Endothelial cell of umbilical vein (primary cell): ENCODE results near the gene NEURL1B.

Experiments
- CTCF ChIP-seq, 2 donors: IDR thresholded peaks; 1 replicate in 1 of 2; 2 replicates in 1 of 2; pipeline ENCODE4 v1.5.1; 2011; ENCODE audit warnings: low read length in 2 of 2, mild to moderate bottlenecking in 2 of 2, moderate library complexity in 2 of 2, control low read depth in 1 of 2, inconsistent platforms in 1 of 2, low read depth in 1 of 2; ENCODE audit not compliant: insufficient read depth in 1 of 2; ENCODE audit errors: extremely low read depth in 1 of 2
- EZH2 ChIP-seq: IDR thresholded peaks from 2 replicates; pipeline ENCODE4 v1.6.1; 2012; ENCODE audit warnings: borderline replicate concordance, low read depth, mild to moderate bottlenecking, moderate library complexity, low read length, inconsistent platforms; ENCODE audit not compliant: severe bottlenecking
- FOS ChIP-seq: IDR thresholded peaks from 2 replicates; pipeline ENCODE4 v1.6.1; 2011; ENCODE audit warnings: mild to moderate bottlenecking, low read length, moderate library complexity, borderline replicate concordance; ENCODE audit not compliant: insufficient read depth
- GATA2 ChIP-seq: IDR thresholded peaks from 2 replicates; pipeline ENCODE4 v1.7.0; 2011; ENCODE audit warnings: low read depth, mild to moderate bottlenecking, moderate library complexity, mixed read lengths, low read length; ENCODE audit not compliant: insufficient read length, insufficient read depth
- JUN ChIP-seq: IDR thresholded peaks from 2 replicates; pipeline ENCODE4 v1.6.1; 2011; ENCODE audit warnings: borderline replicate concordance, low read depth; ENCODE audit not compliant: insufficient read length, insufficient read depth
- MYC ChIP-seq: IDR thresholded peaks from one replicate; pipeline ENCODE4 v1.6.1; 2011; ENCODE audit warnings: mild to moderate bottlenecking, low read depth, low read length
- POLR2A ChIP-seq: IDR thresholded peaks from 2 replicates; pipeline ENCODE4 v1.6.1; 2012; ENCODE audit warnings: low read depth, mild to moderate bottlenecking, control low read depth, low read length
- POLR2AphosphoS5 ChIP-seq: IDR thresholded peaks from 2 replicates; pipeline ENCODE4 v1.6.1; 2012; ENCODE audit warnings: low read depth, mild to moderate bottlenecking, control low read depth, low read length, moderate library complexity; ENCODE audit not compliant: insufficient read depth

- TF ChIP-seq EZH2 (no peak), CTCF (IDR thresholded peaks at IDR 0.05; ENCODE audit: extremely low read depth in 1 of 2, insufficient read depth in 1 of 2, low read depth in 1 of 2, low read length in 2 of 2) (no peak), POLR2A (no peak), POLR2AphosphoS5 (no peak), FOS (no peak), MYC (no peak), GATA2 (no peak), JUN (no peak)
Measured at GRCh38 chr5:172733974-172734346, 92.9 kb downstream of the NEURL1B start.
